GM19455 (cell line): ENCODE results near the gene LYPD3.
"Not testable (repeated sequence)": the region's sequence is repeated elsewhere in the genome, so short reads cannot be mapped to it uniquely, and the experiment has no call there.

Experiments used
- ATAC-seq: cut with Tn5 transposase; IDR thresholded peaks from one replicate; pipeline ENCODE4 v1.9.1; 2021; ENCODE audit not compliant: unreplicated experiment

Gene LYPD3

GRCh38 chr19:43462785-43463380 is 2.5 kb downstream of the LYPD3 start:
- ATAC-seq, result no peak

GRCh38 chr19:43462383-43462782 is 3.0 kb downstream of the LYPD3 start:
- ATAC-seq, result no peak

GRCh38 chr19:43461303-43461702 is 4.1 kb downstream of the LYPD3 start:
- ATAC-seq, result no peak

- no peak for ATAC-seq
Measured at GRCh38 chr19:43460362-43461016, 4.9 kb downstream of the LYPD3 start.

- no peak for ATAC-seq
Measured at GRCh38 chr19:43457809-43458208, 7.6 kb downstream of the LYPD3 start.

- ATAC-seq, result no peak
Measured at GRCh38 chr19:43455321-43456113, 9.9 kb downstream of the LYPD3 start.

GRCh38 chr19:43454031-43454430 is 11.4 kb downstream of the LYPD3 start:
- ATAC-seq, result no peak

- ATAC-seq, result no peak
Measured at GRCh38 chr19:43452582-43452981, 12.8 kb downstream of the LYPD3 start.

GRCh38 chr19:43450545-43450997 is 14.8 kb downstream of the LYPD3 start:
- ATAC-seq, result no peak

GRCh38 chr19:43447655-43448054 is 17.8 kb downstream of the LYPD3 start:
- ATAC-seq, result no peak

GRCh38 chr19:43446746-43447489 is 18.5 kb downstream of the LYPD3 start:
- ATAC-seq, result no peak

GRCh38 chr19:43445426-43445825 is 20.0 kb downstream of the LYPD3 start:
- no peak for ATAC-seq

GRCh38 chr19:43444531-43445287 is 20.7 kb downstream of the LYPD3 start:
- no peak for ATAC-seq

GRCh38 chr19:43444091-43444490 is 21.3 kb downstream of the LYPD3 start:
- ATAC-seq, result not testable (repeated sequence)

GRCh38 chr19:43441716-43442115 is 23.7 kb downstream of the LYPD3 start:
- ATAC-seq, result no peak

- no peak for ATAC-seq
Measured at GRCh38 chr19:43439709-43440063, 25.7 kb downstream of the LYPD3 start.

- no peak for ATAC-seq
Measured at GRCh38 chr19:43439032-43439708, 26.2 kb downstream of the LYPD3 start.

GRCh38 chr19:43438291-43439031 is 26.9 kb downstream of the LYPD3 start:
- no peak for ATAC-seq

GRCh38 chr19:43437712-43438111 is 27.7 kb downstream of the LYPD3 start:
- ATAC-seq, result no peak
